Esophagus squamous epithelium (tissue), 4 donors: ENCODE results near the gene PLA2G2F.

ENCODE experiments used
- POLR2A ChIP-seq, 4 donors: fragments of 450-650 bp; IDR thresholded peaks; one replicate each; pipeline ENCODE4 v1.6.1; 2017; ENCODE audit warnings: antibody characterized with exemption in 4 of 4, mild to moderate bottlenecking in 4 of 4, moderate library complexity in 3 of 4
- TF ChIP-seq, protein P1 (sequence below), 6 experiments: fragments of 450-650 bp in 4 of 6; fragments of 200-600 bp in 2 of 6; sonication (generic) in 2 of 6; IDR thresholded peaks; one replicate each; pipeline ENCODE4 v1.5.1; 2016 to 2019; ENCODE audit warnings: antibody characterized with exemption in 6 of 6, mild to moderate bottlenecking in 4 of 6, moderate library complexity in 4 of 6

DNA sequence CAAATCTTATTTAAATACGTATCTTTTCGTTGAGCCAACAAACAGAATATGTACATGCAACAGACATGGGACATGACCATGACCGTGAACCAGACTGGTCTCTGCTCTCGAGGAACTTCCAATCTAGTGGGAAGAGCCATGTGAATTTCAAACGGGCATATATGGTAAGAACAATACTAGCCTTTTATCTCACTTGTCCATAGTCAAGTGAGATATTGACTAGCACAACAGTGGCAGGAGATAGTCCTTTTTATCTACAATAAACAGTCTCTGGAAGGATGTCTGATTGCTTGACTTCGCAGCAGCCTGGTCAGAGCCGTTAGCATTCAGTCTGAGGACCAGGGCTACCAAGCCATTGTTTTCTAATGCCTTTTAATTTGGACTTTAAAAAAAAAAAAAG is 59.8 kb downstream of the PLA2G2F start:
- TF ChIP-seq, protein P1, sequence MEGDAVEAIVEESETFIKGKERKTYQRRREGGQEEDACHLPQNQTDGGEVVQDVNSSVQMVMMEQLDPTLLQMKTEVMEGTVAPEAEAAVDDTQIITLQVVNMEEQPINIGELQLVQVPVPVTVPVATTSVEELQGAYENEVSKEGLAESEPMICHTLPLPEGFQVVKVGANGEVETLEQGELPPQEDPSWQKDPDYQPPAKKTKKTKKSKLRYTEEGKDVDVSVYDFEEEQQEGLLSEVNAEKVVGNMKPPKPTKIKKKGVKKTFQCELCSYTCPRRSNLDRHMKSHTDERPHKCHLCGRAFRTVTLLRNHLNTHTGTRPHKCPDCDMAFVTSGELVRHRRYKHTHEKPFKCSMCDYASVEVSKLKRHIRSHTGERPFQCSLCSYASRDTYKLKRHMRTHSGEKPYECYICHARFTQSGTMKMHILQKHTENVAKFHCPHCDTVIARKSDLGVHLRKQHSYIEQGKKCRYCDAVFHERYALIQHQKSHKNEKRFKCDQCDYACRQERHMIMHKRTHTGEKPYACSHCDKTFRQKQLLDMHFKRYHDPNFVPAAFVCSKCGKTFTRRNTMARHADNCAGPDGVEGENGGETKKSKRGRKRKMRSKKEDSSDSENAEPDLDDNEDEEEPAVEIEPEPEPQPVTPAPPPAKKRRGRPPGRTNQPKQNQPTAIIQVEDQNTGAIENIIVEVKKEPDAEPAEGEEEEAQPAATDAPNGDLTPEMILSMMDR (IDR thresholded peaks at IDR 0.05) = no peak
- TF ChIP-seq POLR2A (IDR thresholded peaks at IDR 0.05) = no peak
